ENCODE data around the gene TRIM7.

Gene TRIM7

GRCh38 chr5:181204826-181205760 is at the start of gene TRIM7:
TSS of gene TRIM7 (minus strand) at chr5:181205196. CDS start at chr5:181205110, 86 bp downstream.
- no peak for DNase-seq

GRCh38 chr5:181248277-181248676 is 43.3 kb upstream of the TRIM7 start:
- DNase-seq, result no peak

DNA sequence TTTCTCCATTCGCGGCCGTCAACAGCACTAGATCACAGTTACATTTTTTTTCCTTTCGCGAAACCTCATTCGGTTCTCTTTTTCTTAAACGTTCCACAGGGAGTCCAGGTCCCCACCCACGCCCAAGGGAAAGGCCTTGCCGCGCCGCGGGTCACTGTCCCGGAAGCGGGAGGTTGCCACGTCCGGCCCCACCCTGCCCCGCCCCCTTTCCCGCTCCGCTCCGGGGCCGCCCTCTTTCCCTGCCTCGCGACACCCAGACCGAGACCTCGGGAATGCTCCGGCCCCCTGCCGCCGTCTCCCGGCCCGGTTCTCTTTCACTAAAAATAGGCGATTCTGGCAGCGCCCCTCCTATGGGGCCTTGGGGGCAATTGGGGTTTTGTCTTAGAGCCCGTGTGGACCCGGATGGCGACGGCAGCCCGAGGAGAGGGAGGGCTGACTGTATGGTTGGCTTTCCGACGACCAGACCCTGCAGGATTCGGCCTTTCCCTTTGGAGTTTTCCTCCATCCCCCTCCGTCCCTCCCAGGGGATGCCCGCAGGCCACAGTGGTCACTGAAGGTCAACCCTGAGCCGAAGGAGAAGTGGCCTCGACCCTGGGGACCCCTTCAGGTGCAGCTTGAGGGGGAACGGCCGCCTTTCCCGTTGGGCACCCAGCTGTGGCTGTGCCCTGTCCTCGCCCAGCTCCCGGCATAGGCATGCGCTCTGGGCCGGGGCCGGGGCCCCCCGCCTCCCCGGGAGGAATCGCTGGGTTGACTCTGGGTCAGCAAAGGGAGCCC is 41.5 kb upstream of the TRIM7 start:
- no peak for DNase-seq

DNA sequence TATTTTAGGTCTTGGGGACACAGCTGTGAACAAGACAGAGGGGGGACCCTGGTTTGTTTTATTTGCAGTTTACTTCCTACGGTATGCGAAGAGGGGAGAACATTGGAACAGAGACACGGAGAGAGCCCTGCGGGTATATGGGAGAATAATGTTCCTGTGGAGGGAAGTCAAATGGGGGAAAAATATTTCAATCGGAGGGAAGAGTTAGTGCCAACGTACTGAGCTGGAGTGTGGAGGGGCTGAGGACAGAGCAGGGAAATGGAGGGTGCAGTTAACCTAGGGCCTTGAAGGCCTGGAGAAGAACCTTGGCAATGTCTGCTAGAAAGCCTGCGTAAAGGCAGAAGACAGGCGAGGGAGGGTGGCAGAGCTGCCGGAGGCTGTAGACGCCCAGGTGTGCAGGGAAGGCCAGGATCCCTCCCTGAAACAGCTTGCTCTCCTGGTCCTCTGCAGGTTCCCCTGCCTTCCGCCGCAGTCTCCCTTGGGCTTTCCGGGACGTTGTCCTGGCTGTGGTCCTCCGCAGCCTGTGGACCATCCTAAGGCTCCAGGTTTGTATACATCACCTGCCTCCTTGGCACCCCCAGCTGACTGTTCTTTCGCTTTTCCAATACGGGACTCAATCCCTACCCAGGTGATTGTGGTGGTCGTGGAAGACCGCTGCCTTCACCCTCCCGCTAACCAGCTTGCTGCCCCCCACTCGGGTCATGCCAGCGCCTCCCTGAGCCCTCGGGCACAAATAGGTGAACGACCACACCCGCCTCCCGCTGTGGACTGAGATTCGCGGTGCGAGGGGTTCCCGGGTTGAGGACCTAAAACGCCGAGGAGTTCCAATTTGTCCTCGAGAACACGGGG is 40.7 kb upstream of the TRIM7 start:
- no peak for DNase-seq

GRCh38 chr5:181243564-181244343 is 38.8 kb upstream of the TRIM7 start, which contains the start of gene RACK1:
TSS of gene RACK1 (minus strand) at chr5:181243906. CDS start at chr5:181243800, 106 bp downstream.
- no peak for DNase-seq

- DNase-seq, result no peak
Observed at GRCh38 chr5:181243018-181243563, 38.1 kb upstream of the TRIM7 start.

GRCh38 chr5:181242031-181242451 is 37.0 kb upstream of the TRIM7 start:
- no peak for DNase-seq

DNA sequence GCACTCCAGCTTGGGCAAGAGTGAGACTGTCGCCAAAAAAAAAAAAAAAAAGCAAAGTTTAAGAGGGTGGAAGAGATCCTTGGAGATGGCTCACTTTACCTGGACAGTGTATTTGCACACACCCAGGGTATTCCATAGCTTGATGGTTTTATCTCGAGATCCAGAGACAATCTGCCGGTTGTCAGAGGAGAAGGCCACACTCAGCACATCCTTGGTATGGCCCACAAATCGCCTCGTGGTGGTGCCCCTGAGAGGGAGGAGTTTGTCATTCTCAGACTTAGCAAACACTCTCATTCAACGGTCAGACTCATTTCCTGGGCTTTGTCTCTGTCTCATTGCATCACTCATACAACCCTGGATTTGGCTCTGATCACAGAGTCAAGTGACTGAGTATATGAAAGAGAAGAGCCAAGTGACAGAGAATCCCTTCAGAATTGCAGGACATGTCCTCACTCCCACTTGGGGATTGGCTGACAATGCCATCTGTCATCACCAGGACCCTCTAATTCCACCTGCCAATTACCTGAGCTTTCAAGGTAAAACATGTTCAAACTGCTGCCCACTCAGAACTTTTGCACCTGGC is 36.5 kb upstream of the TRIM7 start:
- no peak for DNase-seq

DNA sequence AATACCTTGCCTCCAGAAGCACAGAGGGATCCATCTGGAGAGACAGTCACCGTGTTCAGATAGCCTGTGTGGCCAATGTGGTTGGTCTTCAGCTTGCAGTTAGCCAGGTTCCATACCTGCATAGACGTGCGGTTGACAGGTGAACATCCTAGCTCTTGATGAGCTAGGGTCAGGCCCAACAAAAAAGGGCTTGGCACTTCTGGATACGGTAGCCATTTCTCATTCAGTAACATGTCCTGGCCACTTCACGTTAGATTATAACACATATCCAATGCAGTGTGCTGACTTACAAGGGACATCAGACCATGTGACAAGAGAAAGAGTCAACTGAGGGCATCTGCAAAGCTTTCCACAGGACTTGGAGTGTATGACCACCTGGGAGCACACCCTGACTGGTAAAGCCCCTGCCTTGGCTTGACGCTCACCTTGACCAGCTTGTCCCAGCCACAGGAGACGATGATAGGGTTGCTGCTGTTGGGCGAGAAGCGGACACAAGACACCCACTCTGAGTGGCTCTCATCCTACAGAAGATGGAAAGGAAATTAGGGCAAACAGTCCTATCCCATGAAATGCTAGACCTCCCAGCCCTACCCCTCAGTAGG is 34.2 kb upstream of the TRIM7 start:
- no peak for DNase-seq

DNA sequence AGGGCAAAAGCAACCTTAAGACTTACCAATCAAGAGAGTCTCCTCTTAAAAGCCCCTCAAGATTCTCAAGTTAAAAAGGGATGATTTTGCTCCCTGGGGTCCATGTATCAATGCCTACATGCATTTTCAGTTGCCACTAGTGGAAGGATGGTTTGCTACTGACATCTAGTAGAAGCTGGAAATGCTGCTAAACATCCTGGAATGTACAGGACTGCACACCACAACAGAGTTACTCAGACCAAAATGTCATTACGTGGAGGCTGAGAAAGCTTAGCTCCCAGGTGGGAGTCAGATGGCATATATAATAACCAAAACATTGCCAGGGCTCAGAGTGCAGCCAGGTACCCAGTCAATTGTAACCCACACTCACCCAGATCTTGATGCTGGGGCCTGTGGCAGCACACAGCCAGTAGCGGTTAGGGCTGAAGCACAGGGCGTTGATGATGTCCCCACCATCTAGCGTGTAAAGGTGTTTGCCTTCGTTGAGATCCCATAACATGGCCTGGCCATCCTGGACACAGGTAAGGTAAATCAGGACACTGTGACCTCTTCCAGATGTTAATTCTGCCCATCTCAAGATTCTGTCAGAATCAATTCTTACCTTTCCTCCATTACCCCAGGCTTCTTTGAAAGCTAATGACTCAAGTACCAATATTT is 32.9 kb upstream of the TRIM7 start:
- DNase-seq, result no peak

GRCh38 chr5:181236954-181237641 is 32.1 kb upstream of the TRIM7 start:
- DNase-seq, result no peak

- DNase-seq, result no peak
Observed at GRCh38 chr5:181236471-181236870, 31.5 kb upstream of the TRIM7 start.

DNA sequence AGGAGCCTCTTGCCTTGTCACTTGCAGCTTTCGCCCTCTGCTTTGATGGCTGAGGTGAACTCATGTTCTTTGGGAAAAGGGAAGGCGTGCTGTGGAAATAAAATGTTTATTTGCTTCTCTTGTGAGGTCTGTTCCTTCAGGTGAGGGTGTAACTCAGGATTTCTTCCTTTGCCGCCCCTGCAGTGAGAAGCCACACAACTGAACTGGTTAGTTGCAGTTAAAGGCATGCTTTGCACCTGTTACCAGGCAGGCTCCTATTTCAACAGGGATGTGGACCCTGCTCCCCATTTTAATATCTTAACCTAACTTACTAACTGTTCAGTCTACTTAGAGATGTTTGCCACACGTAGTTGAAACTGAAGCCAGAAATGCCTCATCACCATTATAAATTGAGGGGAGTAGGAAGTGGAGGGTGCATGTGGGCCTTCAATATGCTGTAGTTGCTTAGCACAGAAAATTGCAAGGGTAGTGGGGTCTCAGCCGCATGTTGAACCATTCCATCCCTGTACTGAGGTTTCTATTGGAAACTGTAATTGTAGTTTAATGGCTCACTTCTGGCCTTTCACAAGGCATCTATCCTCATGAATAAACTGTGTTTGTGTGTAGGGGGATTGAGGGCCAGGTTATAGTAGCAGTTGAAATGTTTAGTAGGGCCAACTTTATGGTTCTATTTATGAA is 30.8 kb upstream of the TRIM7 start:
- no peak for DNase-seq

- DNase-seq, result no peak
Observed at GRCh38 chr5:181235323-181235688, 30.3 kb upstream of the TRIM7 start.

DNA sequence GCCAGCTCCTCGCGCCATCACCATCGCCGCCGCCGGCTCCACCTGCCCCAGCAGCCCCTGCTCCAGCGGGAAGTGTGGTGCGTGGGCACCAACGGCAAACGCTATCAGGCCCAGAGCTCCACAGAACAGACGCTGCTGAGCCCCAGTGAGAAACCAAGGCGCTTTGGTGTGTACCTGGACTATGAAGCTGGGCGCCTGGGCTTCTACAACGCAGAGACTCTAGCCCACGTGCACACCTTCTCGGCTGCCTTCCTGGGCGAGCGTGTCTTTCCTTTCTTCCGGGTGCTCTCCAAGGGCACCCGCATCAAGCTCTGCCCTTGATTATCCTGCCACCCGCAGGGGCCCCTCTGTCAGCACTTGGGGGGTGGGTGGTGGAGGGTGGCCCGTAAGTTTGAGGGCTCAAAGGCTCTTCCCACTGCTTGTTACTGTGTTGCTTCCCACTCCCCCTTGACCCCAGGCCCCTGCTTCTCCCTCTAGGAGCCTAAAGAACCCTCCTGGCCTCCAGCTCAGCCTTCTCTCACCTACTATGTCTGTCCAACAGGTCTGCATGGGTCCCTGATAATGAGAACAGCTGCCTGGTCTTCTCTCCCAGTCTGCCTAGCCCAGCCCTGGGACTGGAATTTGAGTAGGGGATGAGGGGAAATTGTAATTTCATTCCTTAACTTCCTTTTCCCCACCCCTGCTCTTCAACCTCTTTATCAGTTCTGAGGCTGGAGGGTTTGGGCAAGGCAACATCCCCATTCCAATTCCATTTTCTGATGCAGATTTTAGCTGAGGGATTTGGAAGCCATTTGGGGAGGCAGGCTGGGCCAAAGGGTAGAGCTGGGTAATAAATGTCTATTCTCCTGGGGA is 29.7 kb upstream of the TRIM7 start:
- no peak for DNase-seq

DNA sequence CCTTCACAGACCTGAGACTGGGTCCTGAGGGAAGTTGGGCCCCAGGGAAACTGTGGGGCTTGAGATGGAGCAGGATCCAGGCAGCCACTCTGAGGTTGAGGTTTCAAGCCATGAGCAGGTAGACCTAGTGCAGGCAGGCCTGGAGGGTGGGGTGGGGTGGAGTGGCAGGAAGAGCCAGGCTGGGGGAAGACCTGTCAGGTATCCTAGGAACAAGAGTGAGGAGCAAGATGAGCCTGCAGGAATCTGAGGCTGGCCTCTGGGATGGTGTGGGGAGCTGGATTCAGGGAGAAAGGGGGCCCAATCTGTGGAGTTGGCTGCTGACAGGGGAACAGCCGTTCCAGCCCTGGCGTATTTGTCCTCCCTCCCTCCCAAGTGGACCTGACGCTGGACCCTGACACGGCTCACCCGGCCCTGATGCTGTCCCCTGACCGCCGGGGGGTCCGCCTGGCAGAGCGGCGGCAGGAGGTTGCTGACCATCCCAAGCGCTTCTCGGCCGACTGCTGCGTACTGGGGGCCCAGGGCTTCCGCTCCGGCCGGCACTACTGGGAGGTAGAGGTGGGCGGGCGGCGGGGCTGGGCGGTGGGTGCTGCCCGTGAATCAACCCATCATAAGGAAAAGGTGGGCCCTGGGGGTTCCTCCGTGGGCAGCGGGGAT is 28.9 kb upstream of the TRIM7 start:
- no peak for DNase-seq

- no peak for DNase-seq
Observed at GRCh38 chr5:181233088-181233800, 28.2 kb upstream of the TRIM7 start.
